ENCODE data around the gene AP1G2. TPM values are rescaled to one million over a fixed set of nuclear protein-coding genes. Genes with fewer than 3 reads are reported as not detected.

AP1G2 gene
- total and polyA plus RNA-seq, 2 of the 13 experiments (the other 11 are each of a cell fraction or from before 2014, with no cell fraction given), result 96.9 to 611 TPM

DNA sequence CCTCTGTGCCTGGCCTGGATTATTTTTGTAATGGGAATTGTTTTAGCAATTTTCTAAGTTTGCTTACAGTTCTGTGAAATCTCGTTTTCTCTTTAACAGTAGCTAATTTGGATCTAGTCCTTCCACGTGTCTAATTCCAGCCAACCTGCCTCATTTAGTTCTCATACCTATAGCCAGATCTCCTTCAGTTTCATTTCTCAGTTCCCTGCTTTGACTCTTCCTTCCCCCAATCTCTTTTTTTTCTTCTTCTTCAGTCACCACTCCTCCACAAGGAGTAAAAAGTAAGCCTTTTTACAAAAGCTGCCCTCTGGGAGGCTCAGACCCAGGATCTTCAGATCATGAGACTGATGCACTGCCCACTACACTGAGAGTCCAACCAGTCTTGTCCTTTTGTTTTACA lies 10.1 kb downstream of the AP1G2 start:
- Histone ChIP-seq H3K9me3 (ENCODE audit: low read length) (no peaks in the 10 kb centered on the region), H3K4me1 (ENCODE audit: insufficient read depth, low read length) (peaks cover 54% of the 10 kb centered on the region), H3K4me2 (ENCODE audit: low read depth, low read length) (peak overlapping the region; percentile 98; the same call in 1 of the 2 replicates), H3K79me2 (ENCODE audit: insufficient read depth, low read length) (peaks cover 9% of the 10 kb centered on the region), H2AFZ (ENCODE audit: low read length) (no peak overlapping the region), H3K4me3 (replicated peaks in 1 of 3; ENCODE audit: insufficient read depth in 1 of 3, low read depth in 2 of 3, low read length in 3 of 3) (no peak overlapping the region; a peak in 1 of 6 replicates), H4K20me1 (ENCODE audit: insufficient read depth, low read length) (peaks cover 5% of the 10 kb centered on the region; the same call in 1 of the 2 replicates), H3K36me3 (replicated peaks in 1 of 2; ENCODE audit: control insufficient read depth in 1 of 2, insufficient read depth in 2 of 2, low read length in 2 of 2) (peaks cover 32 to 36% of the 10 kb centered on the region in 2 experiments), H3K9ac (ENCODE audit: insufficient read depth, low read depth, low read length) (peak overlapping the region; percentile 5; the same call in 1 of the 2 replicates), H3K27ac (ENCODE audit: extremely low read length, insufficient read depth, low read length) (no peak overlapping the region), H3K27me3 (ENCODE audit: control insufficient read depth in 1 of 2, insufficient read depth in 2 of 2, low read length in 2 of 2) (no peaks in the 10 kb centered on the region; a peak in 1 of 5 replicates)
- DNase-seq (ENCODE audit: low spot score), result no peak
- no peak for ATAC-seq
- no TSS peak for BruUV-seq (replicated peaks)
- CTCF ChIA-PET (ENCODE audit: low intra/inter-chr PET ratio, low total read pairs), result interaction anchor here (1.2 to 10.9 kb wide), 3 partner anchors 10 to 76 kb away, joined by 3 to 275 read pairs (median 3); partner anchors contain the start of gene AP1G2
- intact Hi-C loops (cut with micrococcal nuclease; ENCODE audit: unreplicated experiment), result loop anchor here (2.0 to 5.0 kb wide), 2 partner anchors 235 to 290 kb away; no protein-coding TSS in a partner anchor
- WGBS (ENCODE audit: low lambda C conversion rate), result 85% methylated on average over 2 of the region's 2 CpGs
- in situ Hi-C loops (cut with HindIII; ENCODE audit: extremely low pct_ligation_motif_present, low pct_unique_long_range_greater_than_20kb), result loop anchor here (5.0 kb wide), 2 partner anchors 75 to 235 kb away; partner anchors contain the start of gene PABPN1
- POLR2A ChIA-PET, result interaction anchor here (0.8 to 7.6 kb wide), 11 partner anchors 9 to 538 kb away, joined by 3 to 113 read pairs (median 5); partner anchors contain the start of genes AP1G2, DHRS2 and PABPN1
- no peak for FAIRE-seq
- TF ChIP-seq, protein P1, sequence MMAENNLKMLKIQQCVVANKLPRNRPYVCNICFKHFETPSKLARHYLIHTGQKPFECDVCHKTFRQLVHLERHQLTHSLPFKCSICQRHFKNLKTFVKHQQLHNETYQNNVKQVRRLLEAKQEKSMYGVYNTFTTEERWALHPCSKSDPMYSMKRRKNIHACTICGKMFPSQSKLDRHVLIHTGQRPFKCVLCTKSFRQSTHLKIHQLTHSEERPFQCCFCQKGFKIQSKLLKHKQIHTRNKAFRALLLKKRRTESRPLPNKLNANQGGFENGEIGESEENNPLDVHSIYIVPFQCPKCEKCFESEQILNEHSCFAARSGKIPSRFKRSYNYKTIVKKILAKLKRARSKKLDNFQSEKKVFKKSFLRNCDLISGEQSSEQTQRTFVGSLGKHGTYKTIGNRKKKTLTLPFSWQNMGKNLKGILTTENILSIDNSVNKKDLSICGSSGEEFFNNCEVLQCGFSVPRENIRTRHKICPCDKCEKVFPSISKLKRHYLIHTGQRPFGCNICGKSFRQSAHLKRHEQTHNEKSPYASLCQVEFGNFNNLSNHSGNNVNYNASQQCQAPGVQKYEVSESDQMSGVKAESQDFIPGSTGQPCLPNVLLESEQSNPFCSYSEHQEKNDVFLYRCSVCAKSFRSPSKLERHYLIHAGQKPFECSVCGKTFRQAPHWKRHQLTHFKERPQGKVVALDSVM (CRISPR knock-in tag; IDR thresholded peaks at IDR 0.05), result no peak
- TF ChIP-seq HOXA9 (CRISPR knock-in tag; IDR thresholded peaks at IDR 0.05; ENCODE audit: borderline replicate concordance) (no peak), TBL1XR1 (IDR thresholded peaks at IDR 0.05; ENCODE audit: borderline replicate concordance, low read length, partially characterized antibody) (no peak), WIZ (CRISPR knock-in tag; IDR thresholded peaks at IDR 0.05) (no peak), ARNTL (CRISPR knock-in tag; IDR thresholded peaks at IDR 0.05) (no peak), RBFOX2 (IDR thresholded peaks at IDR 0.05; ENCODE audit: low read depth, low read length) (0 out of 2 replicates have a peak, but pooled peaks have one; percentile 30), HIVEP1 (CRISPR knock-in tag; IDR thresholded peaks at IDR 0.05) (no peak), ZNF136 (CRISPR knock-in tag; IDR thresholded peaks at IDR 0.05; ENCODE audit: low read depth) (no peak), TCF7L2 (IDR thresholded peaks at IDR 0.05; ENCODE audit: low read depth, low read length) (no peak), ZNF232 (CRISPR knock-in tag; IDR thresholded peaks at IDR 0.05; ENCODE audit: borderline replicate concordance) (0 out of 2 replicates have a peak, but pooled peaks have one; percentile 3), ZFP37 (CRISPR knock-in tag; IDR thresholded peaks at IDR 0.05; ENCODE audit: borderline replicate concordance) (no peak), RFXAP (CRISPR knock-in tag; IDR thresholded peaks at IDR 0.05; ENCODE audit: borderline replicate concordance) (no peak), NBN (conservative IDR thresholded peaks at IDR 0.05) (0 out of 2 replicates have a peak, but pooled peaks have one; percentile 47), HNRNPK (IDR thresholded peaks at IDR 0.05; ENCODE audit: low read depth, low read length, poor library complexity, severe bottlenecking) (no peak), ETV5 (CRISPR knock-in tag; IDR thresholded peaks at IDR 0.05; ENCODE audit: borderline replicate concordance) (no peak)
- TF ChIP-seq, protein P2, sequence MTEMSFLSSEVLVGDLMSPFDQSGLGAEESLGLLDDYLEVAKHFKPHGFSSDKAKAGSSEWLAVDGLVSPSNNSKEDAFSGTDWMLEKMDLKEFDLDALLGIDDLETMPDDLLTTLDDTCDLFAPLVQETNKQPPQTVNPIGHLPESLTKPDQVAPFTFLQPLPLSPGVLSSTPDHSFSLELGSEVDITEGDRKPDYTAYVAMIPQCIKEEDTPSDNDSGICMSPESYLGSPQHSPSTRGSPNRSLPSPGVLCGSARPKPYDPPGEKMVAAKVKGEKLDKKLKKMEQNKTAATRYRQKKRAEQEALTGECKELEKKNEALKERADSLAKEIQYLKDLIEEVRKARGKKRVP (CRISPR knock-in tag; IDR thresholded peaks at IDR 0.05), result no peak
- TF ChIP-seq, protein P3, sequence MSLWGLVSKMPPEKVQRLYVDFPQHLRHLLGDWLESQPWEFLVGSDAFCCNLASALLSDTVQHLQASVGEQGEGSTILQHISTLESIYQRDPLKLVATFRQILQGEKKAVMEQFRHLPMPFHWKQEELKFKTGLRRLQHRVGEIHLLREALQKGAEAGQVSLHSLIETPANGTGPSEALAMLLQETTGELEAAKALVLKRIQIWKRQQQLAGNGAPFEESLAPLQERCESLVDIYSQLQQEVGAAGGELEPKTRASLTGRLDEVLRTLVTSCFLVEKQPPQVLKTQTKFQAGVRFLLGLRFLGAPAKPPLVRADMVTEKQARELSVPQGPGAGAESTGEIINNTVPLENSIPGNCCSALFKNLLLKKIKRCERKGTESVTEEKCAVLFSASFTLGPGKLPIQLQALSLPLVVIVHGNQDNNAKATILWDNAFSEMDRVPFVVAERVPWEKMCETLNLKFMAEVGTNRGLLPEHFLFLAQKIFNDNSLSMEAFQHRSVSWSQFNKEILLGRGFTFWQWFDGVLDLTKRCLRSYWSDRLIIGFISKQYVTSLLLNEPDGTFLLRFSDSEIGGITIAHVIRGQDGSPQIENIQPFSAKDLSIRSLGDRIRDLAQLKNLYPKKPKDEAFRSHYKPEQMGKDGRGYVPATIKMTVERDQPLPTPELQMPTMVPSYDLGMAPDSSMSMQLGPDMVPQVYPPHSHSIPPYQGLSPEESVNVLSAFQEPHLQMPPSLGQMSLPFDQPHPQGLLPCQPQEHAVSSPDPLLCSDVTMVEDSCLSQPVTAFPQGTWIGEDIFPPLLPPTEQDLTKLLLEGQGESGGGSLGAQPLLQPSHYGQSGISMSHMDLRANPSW (CRISPR knock-in tag; IDR thresholded peaks at IDR 0.05; ENCODE audit: borderline replicate concordance), result no peak
